Middle frontal gyrus (tissue), 1 donor: ENCODE data around the gene WBP1.

Source experiments
- DNase-seq: peaks from one replicate; pipeline ENCODE4 v3.0.0-alpha.2; 2015; ENCODE audit warnings: low spot score; ENCODE audit errors: extremely low spot score

WBP1 gene

GRCh38 chr2:74502147-74502719 lies 44.0 kb downstream of the WBP1 start:
- DNase-seq: no peak

GRCh38 chr2:74502720-74503505 lies 44.7 kb downstream of the WBP1 start:
- DNase-seq: no peak

DNA sequence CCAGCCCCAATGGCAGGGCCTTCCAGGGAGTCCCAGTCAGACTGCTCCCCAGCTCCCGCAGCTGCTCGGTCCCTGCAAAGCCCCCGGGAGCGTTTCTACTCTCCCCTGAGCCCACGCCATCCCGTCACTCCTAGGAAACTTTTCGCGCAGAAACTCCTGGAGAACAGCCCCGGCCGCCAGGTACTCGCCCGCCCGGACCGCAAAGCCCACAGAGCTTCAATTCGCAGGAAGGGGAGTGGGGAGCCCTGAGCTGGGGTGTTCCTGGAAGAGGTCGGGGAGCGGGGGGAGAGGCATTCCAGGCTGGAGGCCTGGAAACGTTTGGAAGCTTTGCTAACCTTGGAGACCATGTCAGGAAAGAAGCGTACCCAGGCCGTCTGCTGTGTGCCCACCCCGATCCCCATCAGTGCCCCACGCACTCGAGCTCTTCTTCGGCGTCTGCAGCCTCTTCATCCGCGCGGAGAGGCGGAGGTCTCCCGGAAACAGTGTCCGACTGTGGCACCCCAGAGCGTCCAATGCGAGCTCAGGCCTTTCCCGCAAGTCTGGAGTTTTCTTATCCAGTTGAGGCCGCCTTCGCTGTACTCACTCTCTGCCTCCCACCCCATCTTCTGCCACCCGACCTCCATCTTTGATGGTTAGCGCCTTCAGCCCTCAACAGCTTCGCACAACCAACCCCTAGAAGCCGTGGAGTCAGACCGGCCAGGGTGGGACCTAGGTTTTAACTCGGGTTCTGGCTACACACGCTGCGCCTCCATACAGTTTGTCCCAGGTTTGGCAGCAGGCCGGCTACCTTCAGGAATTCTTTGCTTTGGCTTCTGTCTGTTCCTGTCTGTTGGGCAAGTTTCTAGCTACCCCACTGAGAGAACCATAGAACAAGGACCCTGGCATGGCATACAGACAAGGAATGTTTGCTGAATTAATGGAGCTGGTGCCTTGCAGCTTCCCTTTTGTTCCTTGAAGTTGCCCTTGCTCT lies 45.6 kb downstream of the WBP1 start:
- no peak for DNase-seq

- DNase-seq: no peak
Measured at GRCh38 chr2:74504591-74504990, 46.4 kb downstream of the WBP1 start.

DNA sequence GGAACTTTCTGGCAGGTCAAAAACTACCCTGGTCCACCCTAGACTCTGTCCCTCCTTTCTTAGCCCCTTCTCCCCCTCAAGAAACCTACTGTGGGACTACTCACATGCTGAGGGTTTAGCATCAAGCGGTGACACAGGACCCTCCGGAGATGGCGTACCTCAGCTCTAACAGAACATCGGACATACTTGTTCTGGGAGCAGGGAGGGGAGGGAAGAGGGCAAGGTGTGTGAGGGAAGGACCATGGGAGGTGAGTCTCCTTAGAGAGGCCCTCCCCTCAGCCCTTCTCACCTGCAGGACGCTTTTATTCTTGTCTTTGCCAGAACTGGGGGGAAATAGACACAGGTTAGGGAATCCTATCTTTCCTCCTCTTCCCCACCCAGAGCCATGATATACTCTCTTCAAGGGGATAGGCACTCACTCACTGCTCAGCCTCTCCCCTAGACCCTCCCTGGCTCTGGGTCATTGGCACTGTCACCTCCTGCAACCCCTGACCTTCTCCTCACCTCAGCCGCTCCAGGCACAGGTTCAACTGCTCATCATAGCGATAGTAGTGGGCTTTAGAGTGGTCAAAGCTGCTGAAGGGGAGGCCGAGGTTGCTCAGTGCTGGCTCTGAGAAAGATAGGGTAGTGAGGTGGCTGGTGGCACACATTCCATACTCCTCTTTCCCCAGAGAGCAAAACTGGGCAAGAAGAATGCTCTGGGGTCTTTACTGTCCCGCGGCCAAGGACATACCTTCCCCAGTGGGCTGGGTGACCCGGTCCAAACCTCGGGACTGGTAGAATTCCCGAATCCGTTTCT lies 47.4 kb downstream of the WBP1 start:
- DNase-seq: no peak

GRCh38 chr2:74507145-74507925 lies 49.1 kb downstream of the WBP1 start, which contains the start of gene PCGF1:
Gene PCGF1 (minus strand): TSS chr2:74507695. CDS start chr2:74507668, 27 bp downstream.
- peak; percentile 92 for DNase-seq

DNA sequence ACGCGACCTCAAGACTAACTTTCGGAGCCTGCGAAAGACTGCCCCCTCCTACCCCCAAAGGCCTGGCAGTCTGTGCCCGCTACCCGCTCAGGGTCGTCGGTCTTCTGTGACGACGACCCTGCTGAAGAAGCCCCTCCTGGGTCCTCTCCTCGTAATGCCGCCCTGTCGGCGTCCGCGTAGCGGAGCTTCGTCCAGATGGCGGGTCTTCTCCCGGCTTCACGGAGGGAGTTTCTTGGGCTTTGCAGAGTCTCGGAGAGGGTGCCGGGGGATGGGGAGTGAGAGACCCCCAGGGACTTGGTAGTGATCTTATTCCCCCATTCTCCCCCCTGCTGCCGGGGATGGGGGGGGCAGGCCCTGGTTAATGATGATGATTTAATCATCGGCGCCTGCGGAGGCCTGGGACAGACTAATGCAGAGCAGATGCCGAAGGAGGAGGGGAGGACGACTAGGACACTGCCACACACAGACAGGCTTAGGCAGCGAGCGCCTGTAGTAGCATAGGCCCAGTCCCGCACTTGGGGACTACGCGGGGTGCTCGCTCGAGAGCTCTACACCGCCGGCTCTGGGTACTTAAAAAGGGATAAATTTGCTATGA lies 49.8 kb downstream of the WBP1 start:
- no peak for DNase-seq

GRCh38 chr2:74510272-74510671 lies 52.0 kb downstream of the WBP1 start:
- DNase-seq: no peak
